SU-DHL-6 (cell line): ENCODE results near the gene AGXT2.

Experiments used
- EZH2phosphoT487 ChIP-seq: fragments of 200-600 bp; sonication (generic), shearing (Covaris generic); conservative IDR thresholded peaks from 2 replicates; pipeline ENCODE4 v1.6.1; 2018; ENCODE audit warnings: mild to moderate bottlenecking, antibody characterized with exemption, low read length, moderate library complexity, mixed read lengths
- TF ChIP-seq, protein P1 (sequence below): fragments of 200-600 bp; sonication (generic); IDR thresholded peaks from one replicate; pipeline ENCODE4 v1.5.1; 2017; ENCODE audit warnings: antibody characterized with exemption, mild to moderate bottlenecking, low read length, moderate library complexity; ENCODE audit not compliant: insufficient read depth, poor library complexity, severe bottlenecking

DNA sequence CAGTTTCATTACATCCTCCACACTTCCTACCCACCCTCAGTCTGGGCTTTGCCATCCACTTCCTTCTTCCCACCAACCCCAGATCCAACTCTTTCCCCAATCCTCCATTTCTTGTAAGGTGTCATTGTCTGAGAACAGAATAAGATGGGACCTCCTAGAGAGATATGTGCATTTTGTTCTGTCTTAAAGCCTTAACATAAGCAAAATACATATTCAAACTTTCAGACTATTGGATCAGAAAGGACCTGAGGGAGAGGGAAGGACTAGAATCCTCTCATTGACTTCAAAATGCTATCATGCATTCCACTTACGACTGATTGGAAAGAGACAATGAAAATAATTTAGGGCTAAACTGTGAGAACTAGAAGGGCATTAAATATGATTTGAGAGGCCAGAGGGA is 43.0 kb downstream of the AGXT2 start:
- TF ChIP-seq, protein P1, sequence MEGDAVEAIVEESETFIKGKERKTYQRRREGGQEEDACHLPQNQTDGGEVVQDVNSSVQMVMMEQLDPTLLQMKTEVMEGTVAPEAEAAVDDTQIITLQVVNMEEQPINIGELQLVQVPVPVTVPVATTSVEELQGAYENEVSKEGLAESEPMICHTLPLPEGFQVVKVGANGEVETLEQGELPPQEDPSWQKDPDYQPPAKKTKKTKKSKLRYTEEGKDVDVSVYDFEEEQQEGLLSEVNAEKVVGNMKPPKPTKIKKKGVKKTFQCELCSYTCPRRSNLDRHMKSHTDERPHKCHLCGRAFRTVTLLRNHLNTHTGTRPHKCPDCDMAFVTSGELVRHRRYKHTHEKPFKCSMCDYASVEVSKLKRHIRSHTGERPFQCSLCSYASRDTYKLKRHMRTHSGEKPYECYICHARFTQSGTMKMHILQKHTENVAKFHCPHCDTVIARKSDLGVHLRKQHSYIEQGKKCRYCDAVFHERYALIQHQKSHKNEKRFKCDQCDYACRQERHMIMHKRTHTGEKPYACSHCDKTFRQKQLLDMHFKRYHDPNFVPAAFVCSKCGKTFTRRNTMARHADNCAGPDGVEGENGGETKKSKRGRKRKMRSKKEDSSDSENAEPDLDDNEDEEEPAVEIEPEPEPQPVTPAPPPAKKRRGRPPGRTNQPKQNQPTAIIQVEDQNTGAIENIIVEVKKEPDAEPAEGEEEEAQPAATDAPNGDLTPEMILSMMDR = no peak
- no peak for TF ChIP-seq EZH2phosphoT487
